ENCODE measurements around the gene KCNMA1. TPM values are rescaled to one million over a fixed set of nuclear protein-coding genes. Genes with fewer than 3 reads are reported as not detected.

Gene KCNMA1
- total and polyA plus RNA-seq, 10 of the 15 experiments (the other 5 are each of a cell fraction or from before 2014, with no cell fraction given): 8.5 to 77.0 (median 21.3) TPM

- TF ChIP-seq ZNF687 (IDR thresholded peaks at IDR 0.05): no peak
- TF ChIP-seq NR2C2 (IDR thresholded peaks at IDR 0.05; ENCODE audit: borderline replicate concordance, control insufficient read depth, insufficient read length, low read depth): no peak
Observed at GRCh38 chr10:77205135-77205534, 432.5 kb downstream of the KCNMA1 start (continued).

GRCh38 chr10:77204171-77204570 is 433.4 kb downstream of the KCNMA1 start:
- no peak for ATAC-seq
- SMC1A ChIA-PET (ENCODE audit: uncharacterized antibody, unreplicated experiment): interaction anchor here (0.8 kb wide), 1 partner anchor 23 kb away, joined by 3 read pairs; no protein-coding TSS in a partner anchor
- TF ChIP-seq NFXL1 (IDR thresholded peaks at IDR 0.05; ENCODE audit: borderline replicate concordance): no peak
- no peak for TF ChIP-seq SKIL (IDR thresholded peaks at IDR 0.05; ENCODE audit: low read depth, poor library complexity, severe bottlenecking)
- TF ChIP-seq NR2C1 (IDR thresholded peaks at IDR 0.05): no peak
- no peak for TF ChIP-seq SUPT20H (IDR thresholded peaks at IDR 0.05; ENCODE audit: borderline replicate concordance, control insufficient read depth, low read depth, low read length)
- TF ChIP-seq SRF (IDR thresholded peaks at IDR 0.05; ENCODE audit: low read depth in 2 of 2, low read length in 2 of 2): no peak
- no peak for TF ChIP-seq NKRF (conservative IDR thresholded peaks at IDR 0.05)
- TF ChIP-seq CTCF (IDR thresholded peaks at IDR 0.05 in 2 of 3, conservative IDR thresholded peaks at IDR 0.05 in 1 of 3; ENCODE audit: control insufficient read depth in 2 of 3, extremely low read depth in 1 of 3, insufficient read depth in 1 of 3, low read depth in 3 of 3, low read length in 3 of 3): no peak
- CTCF ChIA-PET: no interaction called here
- Histone ChIP-seq H3K4me2 (ENCODE audit: control insufficient read depth, insufficient read depth) (no peak overlapping the region), H3K79me2 (ENCODE audit: control insufficient read depth, insufficient read depth, low read length) (no peaks in the 10 kb centered on the region), H3K27ac (ENCODE audit: control insufficient read depth, insufficient read depth) (no peak overlapping the region), H4K20me1 (ENCODE audit: control insufficient read depth, insufficient read depth) (no peaks in the 10 kb centered on the region), H3K4me1 (ENCODE audit: control insufficient read depth, insufficient read depth, low read length) (no peaks in the 10 kb centered on the region), H3K36me3 (ENCODE audit: control insufficient read depth in 2 of 2, insufficient read depth in 2 of 2, low read length in 1 of 2) (no peaks in the 10 kb centered on the region; a peak in 1 of 4 replicates), H3K9ac (ENCODE audit: control insufficient read depth, insufficient read depth, low read length) (no peak overlapping the region), H3K27me3 (replicated peaks in 1 of 2; ENCODE audit: control insufficient read depth in 2 of 2, insufficient read depth in 2 of 2, low read length in 1 of 2) (no peaks in the 10 kb centered on the region; a peak in 1 of 4 replicates), H3K9me3 (replicated peaks; ENCODE audit: control insufficient read depth, insufficient read depth, low read length) (no peaks in the 10 kb centered on the region; the same call in 2 of the 3 replicates), H2AFZ (ENCODE audit: control insufficient read depth, low read depth, low read length) (no peak overlapping the region), H3K4me3 (no peak overlapping the region)
- DNase-seq (ENCODE audit: low read depth, low spot score): no peak
- POLR2A ChIA-PET: no interaction called here
- intact Hi-C loops (cut with micrococcal nuclease; ENCODE audit: unreplicated experiment): no loop called here
- no TSS peak for BruUV-seq (replicated peaks)
- WGBS (ENCODE audit: insufficient coverage, insufficient replicate concordance, low lambda C conversion rate, missing lambda C conversion rate): 14% methylated on average over 2 of the region's 2 CpGs
- no peak for FAIRE-seq
- in situ Hi-C loops (cut with MboI): no loop called here
- RAD21 ChIA-PET (ENCODE audit: unreplicated experiment): no interaction called here
